ENCODE results near the gene DLG2. TPM values are rescaled to one million over a fixed set of nuclear protein-coding genes. Genes with fewer than 3 reads are reported as not detected.

DLG2 gene
- total and polyA plus RNA-seq, 2 donors (not counting 3 experiments of a cell fraction or from before 2014, with no cell fraction given) = 0.15 to 1.1 TPM

DNA sequence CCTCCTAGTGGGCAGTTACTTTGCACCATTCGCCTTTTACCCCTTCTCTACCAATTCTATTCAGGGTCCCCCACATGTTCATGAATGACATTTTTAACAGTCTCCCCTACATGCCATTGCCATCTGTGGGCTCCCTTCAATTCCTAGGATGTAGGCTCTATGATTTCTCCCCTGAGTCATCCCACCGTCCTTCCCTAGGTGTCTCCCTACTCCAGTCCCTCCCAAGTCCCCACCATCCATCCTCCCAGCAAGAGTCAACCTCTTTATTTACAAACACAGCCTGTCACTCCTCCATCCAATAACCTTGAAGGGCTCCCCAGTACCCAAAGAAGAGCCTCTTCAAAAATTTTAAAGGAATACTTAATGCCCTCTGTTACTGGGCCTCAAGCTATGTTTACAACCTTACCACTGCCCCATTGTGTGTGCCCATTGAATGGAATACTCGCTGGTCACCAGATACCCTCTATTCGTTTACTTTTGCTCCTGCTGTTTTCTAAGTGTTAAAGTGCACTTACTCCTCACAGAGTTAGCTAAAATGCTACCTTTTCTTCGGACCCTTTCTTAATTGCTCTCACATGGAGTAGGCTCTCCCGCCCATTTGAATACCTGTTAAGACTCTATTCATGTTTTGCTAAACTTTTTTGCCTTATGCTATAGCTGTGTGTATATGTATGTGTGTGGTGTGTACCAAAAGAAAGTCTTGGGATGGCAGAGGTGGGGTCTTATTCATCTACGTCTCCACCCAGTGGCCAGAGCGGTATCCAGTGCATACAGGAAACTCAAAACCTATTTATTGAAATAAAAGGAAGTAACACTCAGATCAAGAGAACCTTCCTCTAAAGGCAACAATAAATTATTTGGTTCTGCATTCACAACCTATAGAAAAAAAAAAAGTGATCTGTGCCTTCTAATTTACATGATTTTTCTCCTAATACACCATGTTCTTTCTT is 2105.2 kb downstream of the DLG2 start:
- no TSS peak for BruUV-seq (replicated peaks)

More for the DNA sequence above, 2105.2 kb downstream of the DLG2 start:
- Histone ChIP-seq H3K36me3 (ENCODE audit: control insufficient read depth in 2 of 2, extremely low read depth in 1 of 2, insufficient read depth in 2 of 2, low read length in 2 of 2) (no peaks in the 10 kb centered on the region), H3K9ac (replicated peaks; ENCODE audit: extremely low read depth, insufficient read depth, low read length) (no peak overlapping the region), H3K27ac (ENCODE audit: insufficient read depth, low read depth, low read length) (no peak overlapping the region), H3K27me3 (ENCODE audit: control insufficient read depth in 2 of 2, insufficient read depth in 2 of 2, low read length in 2 of 2) (no peaks in the 10 kb centered on the region), H3K9me3 (replicated peaks; ENCODE audit: control insufficient read depth, insufficient read depth, low read length) (no peaks in the 10 kb centered on the region), H3K4me3 (replicated peaks in 1 of 3; ENCODE audit: insufficient read depth in 1 of 3, low read depth in 1 of 3, low read length in 3 of 3) (no peak overlapping the region), H3K79me2 (ENCODE audit: control insufficient read depth, insufficient read depth, low read length) (no peaks in the 10 kb centered on the region), H3K4me1 (ENCODE audit: control insufficient read depth, extremely low read depth, insufficient read depth, low read length) (no peaks in the 10 kb centered on the region), H3K9me1 (replicated peaks; ENCODE audit: control insufficient read depth, extremely low read depth, insufficient read depth, low read length) (no peaks in the 10 kb centered on the region), H3K4me2 (ENCODE audit: insufficient read depth, low read length) (no peak overlapping the region), H2AFZ (ENCODE audit: low read depth, low read length) (no peak overlapping the region), H4K20me1 (replicated peaks; ENCODE audit: control insufficient read depth, extremely low read depth, insufficient read depth, low read length) (no peaks in the 10 kb centered on the region)
- ChIA-PET CTCF (no interaction called here), POLR2A (no interaction called here)
- DNase-seq (ENCODE audit: low read depth, low spot score) (no peak), FAIRE-seq (no peak)
- TF ChIP-seq FOS (IDR thresholded peaks at IDR 0.05; ENCODE audit: borderline replicate concordance, insufficient read depth, low read length) (no peak), JUN (IDR thresholded peaks at IDR 0.05; ENCODE audit: borderline replicate concordance, insufficient read depth, insufficient read length, low read depth) (no peak), MYC (IDR thresholded peaks at IDR 0.05; ENCODE audit: low read depth, low read length) (no peak), EZH2 (IDR thresholded peaks at IDR 0.05; ENCODE audit: borderline replicate concordance, low read depth, low read length, severe bottlenecking) (no peak), POLR2AphosphoS5 (IDR thresholded peaks at IDR 0.05; ENCODE audit: insufficient read depth, low read depth, low read length) (no peak), GATA2 (IDR thresholded peaks at IDR 0.05; ENCODE audit: insufficient read depth, insufficient read length, low read depth, low read length) (no peak), POLR2A (IDR thresholded peaks at IDR 0.05; ENCODE audit: low read depth, low read length) (no peak), CTCF (IDR thresholded peaks at IDR 0.05; ENCODE audit: extremely low read depth in 1 of 2, insufficient read depth in 1 of 2, low read depth in 1 of 2, low read length in 2 of 2) (no peak)
- TF ChIP-seq, protein P1, sequence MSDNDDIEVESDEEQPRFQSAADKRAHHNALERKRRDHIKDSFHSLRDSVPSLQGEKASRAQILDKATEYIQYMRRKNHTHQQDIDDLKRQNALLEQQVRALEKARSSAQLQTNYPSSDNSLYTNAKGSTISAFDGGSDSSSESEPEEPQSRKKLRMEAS (IDR thresholded peaks at IDR 0.05; ENCODE audit: insufficient read depth, insufficient read length) = no peak
- dilution Hi-C loops (cut with MboI; ENCODE audit: extremely low pct_ligation_motif_present, low sequenced_read_pairs) (no loop called here), intact Hi-C loops (cut with micrococcal nuclease) (loop anchor here (2.0 kb wide), 1 partner anchor 203 kb away; no protein-coding TSS in a partner anchor)
